Mesenteric fat pad (tissue), 1 donor: ENCODE data around the gene NLRP6. TPM values are rescaled to one million over a fixed set of nuclear protein-coding genes. Genes with fewer than 3 reads are reported as not detected.
A peak's percentile ranks its signal among the peaks of the same experiment; 100 is the strongest.

ENCODE experiments used
- DNase-seq: peaks from one replicate; pipeline ENCODE4 v3.0.0-alpha.2; 2020; ENCODE audit warnings: low spot score
- total RNA-seq: library from RNA; stranded (reverse); fragmentation: NEBNext Ultra II Directional; extraction: Animal tissue kit (Norgen Biotek cat#: 25700); gene quantifications from one replicate; pipeline ENCODE4 v1.2.1, GENCODE V29; 2021
- donor health status: DM: yes; HTN: yes; CAD: no.

The NLRP6 gene
- total RNA-seq, 1 donor from 2014 or later, result 1.8 TPM

GRCh38 chr11:292211-293121, 14.3 kb downstream of the NLRP6 start:
- peak; percentile 89 for DNase-seq

DNA sequence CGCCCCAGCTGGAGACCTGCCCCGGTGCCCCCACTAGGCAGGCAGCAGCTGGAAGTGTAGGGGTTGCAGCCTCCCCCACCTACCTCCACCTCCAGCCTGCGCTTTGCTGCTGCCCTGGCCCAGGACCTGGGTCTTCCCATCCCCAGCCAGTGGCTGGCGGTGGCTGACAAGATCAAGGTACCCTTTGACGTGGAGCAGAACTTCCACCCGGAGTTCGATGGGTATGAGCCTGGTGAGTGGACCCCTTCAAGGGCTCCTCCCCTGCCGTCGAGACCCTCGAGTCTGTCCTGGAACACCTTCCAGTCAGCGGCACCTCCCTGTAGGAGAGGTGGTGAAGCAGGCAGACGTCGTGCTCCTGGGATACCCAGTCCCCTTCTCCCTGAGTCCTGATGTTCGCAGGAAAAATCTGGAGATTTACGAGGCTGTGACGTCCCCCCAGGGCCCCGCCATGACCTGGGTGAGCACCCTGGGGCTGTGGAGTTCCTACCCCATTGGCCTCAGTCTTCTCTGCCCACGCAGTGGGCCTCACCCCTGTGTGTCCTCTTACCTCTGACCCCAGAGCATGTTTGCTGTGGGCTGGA, 15.2 kb downstream of the NLRP6 start:
- DNase-seq, result peak; percentile 88

DNA sequence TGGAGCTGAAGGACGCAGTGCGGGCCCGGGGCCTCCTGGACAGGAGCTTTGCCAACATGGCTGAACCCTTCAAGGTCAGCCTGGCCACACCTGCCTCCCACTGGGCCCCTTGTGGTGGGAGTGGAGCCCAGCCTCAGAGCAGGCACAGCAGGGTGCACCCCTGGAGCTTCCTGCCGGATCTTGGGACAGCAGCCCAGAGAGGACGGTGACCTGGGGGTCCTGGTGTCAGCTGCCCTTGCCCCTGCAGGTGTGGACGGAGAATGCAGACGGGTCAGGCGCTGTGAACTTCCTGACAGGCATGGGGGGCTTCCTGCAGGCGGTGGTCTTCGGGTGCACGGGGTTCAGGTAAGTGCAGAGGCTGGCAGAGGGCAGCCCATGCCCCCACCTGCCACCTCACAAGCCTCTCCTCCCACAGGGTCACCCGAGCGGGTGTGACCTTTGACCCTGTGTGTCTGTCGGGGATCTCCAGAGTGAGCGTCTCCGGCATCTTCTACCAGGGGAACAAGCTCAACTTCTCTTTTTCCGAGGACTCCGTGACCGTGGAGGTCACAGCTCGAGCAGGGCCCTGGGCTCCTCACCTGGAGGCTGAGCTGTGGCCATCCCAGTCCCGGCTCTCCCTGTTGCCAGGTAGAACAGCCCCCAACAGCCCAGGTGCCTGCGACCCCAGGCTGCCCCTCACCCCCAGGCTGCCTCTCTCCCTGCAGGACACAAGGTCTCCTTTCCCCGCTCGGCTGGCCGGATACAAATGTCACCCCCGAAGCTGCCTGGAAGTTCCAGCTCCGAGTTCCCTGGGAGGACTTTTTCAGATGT, 15.8 kb downstream of the NLRP6 start:
- DNase-seq, result peak; percentile 88

DNA sequence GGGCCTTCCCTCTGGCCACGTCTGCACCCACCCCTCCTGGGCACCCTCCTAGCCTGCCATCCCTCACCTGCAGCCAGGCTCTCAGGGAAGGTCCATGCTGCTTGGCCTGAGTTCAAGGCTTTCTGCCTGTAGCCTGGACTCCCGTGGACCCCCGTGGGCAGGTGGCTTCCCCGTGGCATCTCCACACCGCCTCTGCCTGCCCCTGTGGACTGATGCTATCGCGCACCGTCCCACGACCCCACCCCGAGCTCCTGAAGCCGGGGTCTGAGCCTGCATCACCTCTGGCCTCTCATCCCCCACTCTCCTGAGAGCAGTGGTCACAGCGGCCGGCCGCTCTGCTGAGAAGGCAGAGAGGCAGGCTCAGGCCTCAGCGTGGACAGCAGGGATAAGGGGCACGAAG, 16.6 kb downstream of the NLRP6 start:
- no peak for DNase-seq

GRCh38 chr11:295351-296170, 17.4 kb downstream of the NLRP6 start:
- DNase-seq, result no peak

- peak; percentile 69 for DNase-seq
These were observed 18.2 kb downstream of the NLRP6 start for GRCh38 chr11:296171-297050.

DNA sequence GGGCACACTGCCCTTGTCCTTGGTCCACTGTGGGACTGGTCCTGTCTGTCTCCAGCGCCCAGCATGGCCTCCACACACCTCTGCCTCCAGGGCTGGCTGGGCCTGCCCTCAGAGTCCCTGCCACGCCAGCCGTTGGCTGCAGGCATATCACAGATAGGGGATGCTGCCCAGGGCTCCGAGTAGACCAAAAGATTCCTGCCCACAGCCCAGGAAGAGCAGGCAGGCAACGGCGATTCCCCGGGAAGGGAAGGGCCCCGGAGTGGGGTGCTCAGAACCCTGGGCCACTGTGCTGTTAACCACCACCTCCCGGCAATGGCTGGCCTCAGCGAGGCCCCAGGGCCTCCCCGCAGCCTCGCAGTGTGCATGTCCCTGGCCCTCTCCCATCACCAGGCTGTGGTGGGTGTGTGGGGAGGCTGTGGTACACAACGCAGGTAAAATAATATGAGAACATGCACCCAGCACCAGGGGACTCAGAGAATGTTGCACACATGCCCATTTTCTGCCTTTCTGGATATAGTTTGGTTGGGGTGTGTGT, 18.9 kb downstream of the NLRP6 start:
- DNase-seq, result peak; percentile 86

- DNase-seq, result peak; percentile 74
These were observed 19.6 kb downstream of the NLRP6 start for GRCh38 chr11:297586-298405.

GRCh38 chr11:298406-299065, 20.3 kb downstream of the NLRP6 start:
- DNase-seq, result peak; percentile 84

GRCh38 chr11:299081-299891, 21.1 kb downstream of the NLRP6 start, which contains the start of gene IFITM5:
TSS of gene IFITM5 (minus strand) at chr11:299526. CDS start at chr11:299490, 36 bp downstream.
- DNase-seq, result no peak

GRCh38 chr11:299951-300735, 21.9 kb downstream of the NLRP6 start:
- no peak for DNase-seq

- no peak for DNase-seq
These were observed 25.2 kb downstream of the NLRP6 start for GRCh38 chr11:303363-303762.

DNA sequence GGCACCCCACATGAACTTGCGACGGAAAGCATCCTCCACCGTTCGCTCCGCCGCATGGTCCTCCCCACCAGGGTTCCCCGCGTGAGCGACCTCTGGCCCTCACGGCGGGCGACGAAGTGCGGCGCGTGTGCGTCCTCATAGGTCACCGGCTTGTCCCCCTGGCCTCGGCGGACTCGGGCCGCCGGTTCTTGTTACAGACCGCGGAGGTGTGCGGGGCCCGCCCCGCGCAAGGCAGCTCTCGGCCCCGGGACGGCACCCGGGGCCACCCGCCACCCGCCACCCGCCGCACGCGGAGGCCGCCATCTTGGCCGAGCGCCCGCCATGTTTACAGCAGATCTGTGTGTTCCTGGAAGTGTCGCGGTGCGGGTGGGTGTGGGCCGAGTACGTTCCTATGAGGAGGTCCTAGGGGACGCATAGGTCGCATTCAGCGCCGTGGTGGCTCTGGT, 25.9 kb downstream of the NLRP6 start:
- DNase-seq, result no peak

DNA sequence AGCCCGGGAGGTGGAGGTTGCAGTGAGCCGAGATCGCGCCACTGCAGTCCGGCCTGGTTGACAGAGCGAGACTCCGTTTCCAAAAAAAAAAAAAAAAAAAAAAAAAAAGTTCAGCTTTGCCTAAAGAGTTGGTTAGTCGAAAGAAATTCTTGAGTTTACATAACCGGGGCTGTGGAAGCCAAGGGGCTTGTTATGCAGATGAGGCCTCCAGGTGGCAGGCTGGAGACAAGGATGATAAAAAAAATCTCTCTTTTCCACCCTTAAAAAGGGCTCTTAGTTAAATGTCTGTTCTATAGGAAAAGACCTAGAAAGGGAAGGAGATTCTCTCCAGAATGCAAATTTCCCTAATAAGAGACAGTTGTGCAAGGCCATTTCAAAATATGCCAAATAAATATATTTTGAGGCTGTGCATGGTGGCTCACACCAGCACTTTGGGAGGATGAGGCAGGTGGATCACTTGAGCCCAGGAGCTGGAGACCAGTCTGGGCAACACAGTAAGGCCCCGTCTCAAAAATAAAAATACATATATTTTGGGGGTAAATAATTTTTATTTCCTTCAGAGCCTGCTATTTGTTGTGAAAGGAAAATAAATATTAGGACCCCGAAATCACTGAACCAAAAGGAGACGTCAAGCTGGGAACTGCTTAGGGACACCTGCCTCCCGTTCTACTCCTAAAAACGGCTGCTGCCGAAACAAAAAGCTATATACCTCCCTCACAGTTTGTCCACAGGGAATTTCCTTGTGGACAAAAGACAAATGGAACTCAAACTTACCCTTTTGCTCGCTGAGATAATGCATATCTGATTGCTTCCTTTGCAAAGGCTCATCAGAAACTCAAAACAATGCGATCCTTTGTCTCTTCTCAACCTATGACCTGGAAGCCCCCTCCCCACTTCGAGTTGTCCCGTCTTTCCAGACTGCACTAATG, 27.0 kb downstream of the NLRP6 start:
- DNase-seq, result no peak

DNA sequence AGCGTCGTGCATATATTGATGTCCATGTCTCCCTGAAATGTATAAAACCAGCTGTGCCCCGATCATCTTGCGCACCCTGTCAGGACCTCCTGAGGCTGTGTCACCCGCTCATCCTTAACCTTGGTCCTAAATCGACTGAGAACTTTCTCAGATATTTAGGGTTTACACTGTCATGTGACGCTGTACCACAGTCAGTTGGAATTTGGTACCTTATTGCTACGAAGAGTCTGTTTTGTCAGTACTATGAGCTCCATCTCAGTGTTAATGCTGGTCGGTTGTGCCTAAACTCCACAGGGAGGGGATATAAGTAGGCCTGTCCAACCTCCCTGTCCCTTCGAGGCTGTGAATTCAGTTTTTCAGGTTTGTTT, 27.6 kb downstream of the NLRP6 start:
- no peak for DNase-seq
